Fibroblast of skin of right biceps (primary cell): ENCODE measurements around the gene P3H2.

Source experiments
- DNase-seq: peaks from one replicate; pipeline ENCODE4 v3.0.0-alpha.2; 2013

The P3H2 gene

DNA sequence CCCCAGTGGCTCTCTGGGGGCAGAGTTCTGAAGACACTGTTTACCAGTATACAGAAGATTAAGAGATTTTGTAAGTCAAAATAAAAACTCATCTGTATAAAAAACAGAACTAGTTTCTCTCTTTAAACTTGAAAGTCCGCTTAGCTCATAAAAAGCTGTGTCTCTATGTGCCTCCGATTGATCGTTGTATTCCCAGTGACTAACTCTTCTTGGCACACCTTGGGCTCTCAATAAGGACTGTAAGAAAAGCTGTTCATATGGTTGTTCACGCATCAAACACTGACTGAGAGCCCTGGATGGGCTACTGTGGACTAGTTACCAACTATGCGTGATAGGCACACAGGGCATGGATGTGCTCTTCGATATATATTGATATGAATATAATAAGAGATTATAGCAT lies 107.9 kb downstream of the P3H2 start:
- DNase-seq, result no peak

DNA sequence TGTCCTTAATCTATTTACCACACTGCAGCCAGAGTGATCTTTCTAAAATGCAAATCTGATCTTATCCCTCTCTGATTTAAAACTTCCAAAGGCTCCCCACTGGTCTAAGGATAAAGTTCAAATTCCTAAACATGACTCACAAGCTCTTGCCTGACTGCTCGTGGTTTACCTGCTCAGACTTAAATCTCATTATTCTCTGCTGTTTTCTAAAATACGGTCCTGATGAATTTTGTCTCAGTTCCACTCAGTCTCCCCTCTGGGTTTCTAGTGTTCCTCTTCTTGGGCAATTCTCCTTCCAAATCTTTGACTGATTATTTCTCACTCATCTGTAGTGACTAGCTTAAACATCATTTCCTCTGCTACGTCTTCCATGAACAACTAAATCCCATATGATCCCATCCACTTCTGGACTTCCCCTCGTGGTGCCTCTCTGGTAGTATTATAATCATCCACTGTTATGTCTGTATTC lies 108.3 kb downstream of the P3H2 start:
- peak; percentile 75 for DNase-seq

- DNase-seq, result no peak
These were observed 110.2 kb downstream of the P3H2 start for GRCh38 chr3:190010486-190010885.

GRCh38 chr3:190009614-190010013 lies 111.1 kb downstream of the P3H2 start:
- DNase-seq, result no peak

DNA sequence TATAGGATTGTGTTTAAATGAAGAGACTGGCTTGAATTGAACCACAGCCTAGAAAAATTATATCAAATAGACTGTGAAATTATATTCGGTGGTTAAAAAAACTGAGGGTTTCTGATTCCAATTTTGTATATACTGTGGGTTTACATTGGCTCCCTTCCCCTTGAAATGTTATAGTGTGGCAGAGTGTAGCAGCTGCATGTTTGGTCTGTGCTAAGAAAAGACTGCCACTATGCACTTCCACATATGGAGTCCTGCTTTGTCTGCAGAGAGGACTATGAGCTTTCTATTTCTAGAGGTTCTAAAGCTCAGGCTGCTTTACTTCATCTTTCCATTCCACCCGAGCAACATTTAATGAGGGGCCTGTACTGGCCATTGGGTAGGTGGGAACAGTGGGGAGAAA lies 112.3 kb downstream of the P3H2 start:
- DNase-seq, result no peak

DNA sequence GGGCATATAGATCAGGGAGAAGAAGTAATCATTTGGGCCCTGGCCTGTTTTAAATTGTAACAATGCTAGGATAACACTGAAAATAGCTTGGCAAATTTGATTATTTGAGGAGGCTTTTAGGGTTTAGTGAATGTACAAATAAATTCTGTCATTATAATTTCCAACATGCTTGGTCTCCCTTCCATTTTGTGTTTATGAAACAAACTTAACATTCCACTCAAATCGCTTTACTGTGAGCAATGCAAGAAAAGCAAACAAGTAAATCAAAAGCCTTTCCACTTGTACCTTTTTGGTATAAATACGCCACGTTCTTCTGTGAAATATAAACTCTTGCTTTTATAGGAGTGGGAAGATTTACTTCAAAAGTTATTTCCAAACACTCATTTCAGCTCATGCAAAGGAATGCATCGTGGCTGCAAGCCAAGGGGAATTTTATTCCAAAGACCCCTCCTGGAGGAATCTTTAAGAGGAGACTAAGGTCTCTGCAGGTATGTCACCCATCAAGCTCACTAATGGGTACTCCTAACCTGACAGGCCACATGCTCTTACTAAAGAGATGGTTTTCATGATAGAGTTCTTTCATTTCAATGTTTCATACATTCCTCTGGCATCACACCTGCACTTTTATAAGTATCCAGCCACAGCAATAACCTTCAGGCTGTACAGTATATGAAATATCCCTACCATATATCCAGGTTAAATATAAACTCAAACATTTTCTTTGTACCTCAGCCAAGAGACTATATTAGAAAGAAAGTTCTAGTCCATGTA lies 115.2 kb downstream of the P3H2 start:
- no peak for DNase-seq

- DNase-seq, result peak; percentile 25
These were observed 116.0 kb downstream of the P3H2 start for GRCh38 chr3:190004656-190005055.

- DNase-seq, result peak; percentile 87
These were observed 117.0 kb downstream of the P3H2 start for GRCh38 chr3:190003681-190004123.

GRCh38 chr3:190003068-190003467 lies 117.6 kb downstream of the P3H2 start:
- no peak for DNase-seq

DNA sequence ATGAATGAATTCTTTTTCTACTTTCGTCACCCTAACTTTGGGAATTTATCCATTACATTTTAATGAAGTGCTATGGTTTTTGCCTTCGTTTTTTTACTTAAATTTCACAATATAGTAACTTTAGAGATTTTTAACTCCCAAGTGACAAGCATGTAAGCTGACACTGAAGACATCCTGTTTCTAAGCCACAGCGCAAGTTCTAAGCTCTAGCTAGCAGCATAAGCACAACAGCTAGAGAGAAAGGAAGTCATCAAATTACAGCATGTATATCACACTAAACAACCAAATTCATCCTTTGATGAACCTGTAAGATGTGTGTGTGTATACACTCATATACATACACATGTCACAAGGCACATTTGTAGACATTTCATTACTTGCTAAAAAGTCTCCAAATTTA lies 119.3 kb downstream of the P3H2 start:
- DNase-seq, result peak; percentile 55

DNA sequence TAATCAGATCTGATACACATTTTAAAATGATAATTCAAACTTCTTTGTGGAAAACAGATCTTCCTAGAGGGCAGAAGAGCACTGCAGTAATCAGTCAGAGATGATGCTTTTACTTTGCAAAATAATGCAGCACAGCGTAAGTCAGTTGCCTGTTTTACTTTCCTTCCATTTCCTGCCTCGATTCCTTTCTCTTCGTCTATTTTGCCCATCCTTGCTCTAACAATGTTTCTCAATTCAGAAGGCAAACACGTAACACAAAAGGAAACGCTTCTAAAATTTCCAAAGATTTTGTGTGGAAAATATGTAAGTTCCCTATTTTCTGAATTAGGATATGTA lies 119.9 kb downstream of the P3H2 start:
- DNase-seq, result no peak

DNA sequence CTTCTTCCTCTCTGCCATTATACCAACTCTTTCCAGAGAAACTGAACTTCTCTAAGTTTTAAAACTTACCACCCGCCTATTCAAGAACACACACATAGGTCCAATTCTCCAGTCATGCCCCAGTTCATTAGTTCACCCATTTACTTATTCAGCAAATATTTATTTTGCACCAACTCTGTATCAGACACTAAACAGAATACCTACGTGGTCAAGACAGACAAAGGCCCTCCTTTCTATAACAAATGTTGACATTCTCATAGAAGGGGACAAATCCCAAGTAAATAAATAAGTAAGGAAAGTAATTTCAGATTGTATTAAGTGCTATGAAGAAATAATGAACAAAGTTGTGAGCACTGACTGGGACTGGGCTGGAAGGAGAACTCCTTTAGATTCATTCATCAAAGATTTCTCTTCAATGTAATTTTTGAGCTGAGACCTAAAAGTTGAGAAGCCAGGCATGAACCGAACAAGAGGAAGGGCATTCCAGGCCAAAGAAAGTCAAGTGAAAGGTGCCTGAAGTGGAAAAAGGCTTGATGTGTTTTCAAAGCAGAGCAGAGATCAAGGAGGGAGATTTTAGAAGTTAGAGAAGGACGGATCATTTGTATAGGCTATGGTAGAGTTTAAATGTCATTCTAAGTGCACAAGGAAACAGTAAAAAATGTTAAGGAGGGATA lies 120.4 kb downstream of the P3H2 start:
- DNase-seq, result no peak

DNA sequence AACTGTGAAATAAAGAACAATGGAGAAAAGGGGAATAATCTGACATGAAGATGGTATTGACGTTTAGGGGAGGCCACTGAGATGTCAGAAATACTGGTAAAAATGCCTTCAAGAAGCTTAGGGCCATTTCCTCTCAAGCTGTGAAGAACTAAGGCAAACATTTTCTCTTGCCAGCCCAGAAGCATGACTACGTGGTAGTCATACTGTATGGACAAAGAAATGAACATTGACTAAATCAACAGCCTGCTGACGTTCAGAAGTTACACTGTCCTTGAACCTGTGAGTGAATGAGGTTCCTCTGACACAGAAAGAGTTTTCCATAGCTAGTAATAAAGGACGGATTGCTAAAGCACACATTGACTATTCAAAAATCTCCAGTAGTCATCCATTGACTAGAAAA lies 121.0 kb downstream of the P3H2 start:
- DNase-seq, result no peak

DNA sequence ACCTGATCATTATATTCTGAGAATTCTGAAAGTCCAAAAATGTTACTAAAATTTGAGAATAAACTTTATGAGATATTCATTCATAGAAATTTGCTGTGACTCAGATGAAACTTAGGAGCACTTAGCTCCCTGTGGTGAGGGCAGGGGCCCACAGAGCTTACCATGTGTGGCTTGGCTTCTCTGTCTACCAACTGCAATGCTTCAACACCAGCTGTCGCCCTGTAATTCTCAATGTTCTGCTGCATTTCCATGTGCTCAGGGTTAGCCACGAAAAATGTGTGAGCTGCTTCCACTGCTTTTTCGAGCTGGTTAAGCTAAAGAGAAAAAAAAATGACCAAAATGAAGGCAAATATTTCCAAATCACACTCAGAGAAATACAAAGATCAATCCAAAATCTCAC lies 125.6 kb downstream of the P3H2 start:
- DNase-seq, result peak; percentile 53

DNA sequence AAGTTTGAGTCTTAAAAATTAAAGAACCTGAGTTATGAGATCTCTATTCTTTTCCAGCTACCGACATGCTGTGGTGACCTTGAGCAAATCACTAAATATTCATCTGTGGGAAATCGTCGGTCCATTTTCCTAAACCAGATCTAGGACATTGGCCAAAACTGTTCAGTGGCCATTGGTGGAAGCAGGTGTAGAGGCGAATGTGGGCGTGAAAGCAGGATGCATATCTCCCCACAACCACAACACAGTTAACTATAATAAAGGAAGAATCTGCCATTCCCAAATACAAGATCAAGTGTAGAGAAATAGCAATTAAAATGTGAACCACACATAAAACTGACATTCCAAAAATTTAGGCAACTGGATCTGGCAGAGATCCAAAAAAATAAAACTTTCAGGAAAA lies 129.9 kb downstream of the P3H2 start:
- DNase-seq, result no peak

- no peak for DNase-seq
These were observed 131.8 kb downstream of the P3H2 start for GRCh38 chr3:189988854-189989253.

GRCh38 chr3:189988322-189988721 lies 132.4 kb downstream of the P3H2 start:
- DNase-seq, result no peak

DNA sequence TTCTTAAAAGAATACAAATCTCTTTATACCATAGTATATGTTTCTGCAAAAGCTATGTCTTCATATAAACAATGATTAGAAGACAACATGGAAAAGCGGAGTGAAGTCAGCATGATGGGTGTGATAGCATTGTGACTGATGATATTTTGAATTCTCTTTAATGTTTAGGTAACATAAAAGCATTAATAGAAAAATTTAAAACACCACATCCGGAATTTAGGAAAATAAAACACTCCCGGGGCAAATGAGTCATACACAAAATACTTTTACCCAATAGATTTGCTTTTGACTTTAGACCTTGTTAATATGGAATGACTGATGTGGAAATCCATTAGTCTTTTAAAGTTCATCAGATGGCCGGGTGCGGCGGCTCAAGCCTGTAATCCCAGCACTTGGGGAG lies 134.7 kb downstream of the P3H2 start:
- DNase-seq, result no peak

DNA sequence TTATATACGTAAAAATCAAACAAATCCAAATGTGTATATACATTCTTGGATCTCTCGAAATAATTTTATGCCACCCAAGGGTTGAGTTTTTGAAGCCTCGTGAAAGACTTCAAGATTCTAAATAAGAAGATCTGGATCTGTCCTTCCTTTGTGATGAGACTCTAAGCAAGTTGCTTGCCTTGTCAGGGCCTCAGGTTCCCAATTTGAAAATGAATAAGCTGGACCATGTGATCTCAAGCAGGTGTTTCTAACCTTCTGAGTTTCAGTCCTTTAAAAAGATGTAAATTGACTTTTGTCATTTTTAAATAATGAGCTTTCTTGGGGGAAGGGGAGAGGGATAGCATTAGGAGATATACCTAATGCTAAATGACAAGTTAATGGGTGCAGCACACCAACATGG lies 137.1 kb downstream of the P3H2 start:
- DNase-seq, result no peak

- no peak for DNase-seq
These were observed 138.3 kb downstream of the P3H2 start for GRCh38 chr3:189982321-189982945.

DNA sequence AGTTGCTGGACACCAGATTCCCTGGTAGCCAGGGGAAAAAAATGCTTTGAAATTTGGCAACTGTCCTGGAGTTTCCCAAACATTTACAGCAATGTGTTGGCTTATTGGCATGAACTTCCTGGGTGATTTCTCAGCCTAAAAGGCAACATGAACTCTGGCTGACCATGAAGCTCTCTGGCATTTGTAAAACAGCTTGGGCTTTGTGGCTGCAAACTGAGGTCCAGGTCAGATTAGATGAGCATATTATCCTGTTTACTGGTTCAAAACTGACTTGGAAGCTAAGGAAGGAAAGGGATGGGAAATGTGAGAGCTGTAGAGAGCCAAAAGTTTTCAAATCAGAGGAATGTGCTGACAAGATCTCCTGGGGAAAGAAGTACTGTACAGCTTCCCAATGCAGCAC lies 139.0 kb downstream of the P3H2 start:
- DNase-seq, result peak; percentile 82

DNA sequence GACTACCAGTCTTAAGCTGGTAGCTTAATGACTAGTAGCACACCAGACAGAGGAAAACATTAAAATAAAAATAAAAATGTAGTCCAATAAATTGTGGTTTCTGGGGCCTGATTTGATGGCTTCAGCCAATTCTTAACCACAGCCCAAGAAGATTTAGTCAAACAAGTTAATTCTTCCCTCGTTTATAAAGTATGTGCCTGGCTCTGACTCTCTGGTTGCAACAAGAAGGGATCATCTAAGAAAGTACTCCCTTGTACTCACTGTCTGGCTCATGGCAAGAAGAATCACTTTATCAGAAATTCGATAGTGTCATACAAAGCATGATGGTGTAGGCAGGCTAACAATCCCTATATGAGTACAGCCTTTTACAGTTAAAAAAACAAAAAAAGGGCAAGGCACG lies 141.9 kb downstream of the P3H2 start:
- DNase-seq, result peak; percentile 48

- no peak for DNase-seq
These were observed 143.5 kb downstream of the P3H2 start for GRCh38 chr3:189977174-189977573.

GRCh38 chr3:189975391-189975990 lies 145.2 kb downstream of the P3H2 start:
- DNase-seq, result no peak
